Breast epithelium (tissue), 3 donors: ENCODE data around the gene SPTSSB.

Experiments used
- CTCF ChIP-seq, 3 donors: fragments of 450-650 bp; IDR thresholded peaks; one replicate each; pipeline ENCODE4 v1.5.1; 2016 to 2017; ENCODE audit warnings: antibody characterized with exemption in 3 of 3, mild to moderate bottlenecking in 3 of 3, moderate library complexity in 3 of 3
- POLR2A ChIP-seq: fragments of 450-650 bp; IDR thresholded peaks from one replicate; pipeline ENCODE4 v1.6.1; 2016; ENCODE audit warnings: antibody characterized with exemption, mild to moderate bottlenecking, moderate library complexity

DNA sequence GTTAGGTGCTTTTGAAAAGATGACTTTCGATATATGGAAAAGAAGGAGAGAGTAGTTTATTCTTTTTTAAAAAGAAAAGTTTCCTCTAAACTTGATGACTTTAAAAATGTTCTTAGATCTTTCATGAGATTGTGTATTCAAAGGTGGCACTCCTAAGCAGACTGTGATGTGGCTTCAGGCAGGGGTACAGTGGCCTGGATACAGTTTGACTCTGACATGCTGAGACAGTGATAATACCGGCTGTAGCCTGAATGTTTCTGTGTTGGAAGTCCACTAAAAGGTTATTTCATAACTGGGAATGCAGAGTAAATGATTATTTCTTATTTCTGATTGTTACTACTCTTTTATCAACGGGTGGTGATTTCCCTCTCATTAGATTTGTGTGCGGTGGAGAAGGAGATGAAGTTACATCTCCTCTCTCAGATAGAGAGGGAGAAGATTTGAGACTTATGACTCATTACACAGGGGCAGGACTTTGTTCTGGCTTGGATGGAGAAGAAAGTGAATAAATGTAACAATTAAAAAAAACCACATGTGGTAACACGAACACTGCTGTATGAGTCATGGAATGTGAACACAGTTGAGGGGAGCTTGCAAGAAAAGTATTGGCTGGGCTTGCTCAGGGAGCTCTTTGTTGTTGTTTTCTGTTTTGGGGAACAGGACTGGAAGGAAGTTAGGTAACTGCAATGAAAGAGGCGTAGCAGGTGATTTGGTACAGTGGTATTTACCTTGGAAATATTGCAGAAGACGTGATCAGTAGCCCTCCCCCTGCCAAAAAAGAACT, 21.6 kb downstream of the SPTSSB start:
- TF ChIP-seq CTCF (IDR thresholded peaks at IDR 0.05) (no peak), POLR2A (no peak)
